B cell (primary cell): ENCODE results near the gene GALNT5. TPM values are rescaled to one million over a fixed set of nuclear protein-coding genes. Genes with fewer than 3 reads are reported as not detected.
"Not testable (repeated sequence)": the region's sequence is repeated elsewhere in the genome, so short reads cannot be mapped to it uniquely, and the experiment has no call there.

Source experiments
- ATAC-seq: fragments of 200-7000 bp; cut with Tn5 transposase; one replicate; pipeline ENCODE4 v1.10.0; 2021; ENCODE audit warnings: low read depth, mild to moderate bottlenecking, moderate number of reproducible peaks, moderate library complexity
- CTCF ChIA-PET: fragments of 350-600 bp; sonication (Branson Sonifier 250); formaldehyde crosslinking; loops from one replicate; lab custom pipeline; 2021; ENCODE audit warnings: antibody characterized with exemption, inconsistent platforms; lab: Charles Lee
- POLR2A ChIA-PET: fragments of 350-600 bp; sonication (Branson Sonifier 250); formaldehyde crosslinking; loops from one replicate; lab custom pipeline; 2021; ENCODE audit warnings: antibody characterized with exemption; lab: Charles Lee
- DNase-seq: peaks from one replicate; pipeline ENCODE4 v3.0.0; 2013
- H2AFZ ChIP-seq: 2 replicates; pipeline ENCODE4 v1.6.1; 2012; ENCODE audit warnings: mild to moderate bottlenecking, low read depth, low read length; ENCODE audit not compliant: insufficient read depth, poor library complexity, severe bottlenecking
- H3K27ac ChIP-seq, 2 donors: 1 replicate in 1 of 2; 2 replicates in 1 of 2; pipeline ENCODE4 v1.5.1; 2012 to 2013; ENCODE audit warnings: low read length in 2 of 2, mild to moderate bottlenecking in 2 of 2, moderate library complexity in 1 of 2
- H3K27me3 ChIP-seq, 4 experiments: fragments of 200-600 bp in 1 of 4; sonication (generic) in 1 of 4; replicated peaks in 1 of 4; 1 replicate in 2 of 4; 2 replicates in 2 of 4; pipeline versions ENCODE4 v1.6.1 to v1.7.0; 2013 to 2016; ENCODE audit warnings: low read length in 3 of 4, mild to moderate bottlenecking in 2 of 4, mixed read lengths in 1 of 4, moderate library complexity in 1 of 4; ENCODE audit not compliant: insufficient read depth in 4 of 4, control insufficient read depth in 3 of 4; ENCODE audit errors: control extremely low read depth in 1 of 4
- H3K36me3 ChIP-seq, 2 experiments: replicated peaks in 1 of 2; 1 replicate in 1 of 2; 2 replicates in 1 of 2; pipeline versions ENCODE4 v1.6.1 to v1.7.1; 2013; ENCODE audit warnings: low read length in 1 of 2; ENCODE audit not compliant: insufficient read depth in 2 of 2, control insufficient read depth in 1 of 2; ENCODE audit errors: control extremely low read depth in 1 of 2, extremely low read depth in 1 of 2
- H3K4me1 ChIP-seq, 2 donors: fragments of 200-600 bp in 1 of 2; sonication (generic) in 1 of 2; 1 replicate in 1 of 2; 2 replicates in 1 of 2; pipeline versions ENCODE4 v1.5.1 to v1.6.1; 2013 to 2017; ENCODE audit warnings: low read length in 2 of 2; ENCODE audit not compliant: control insufficient read depth in 2 of 2, insufficient read depth in 2 of 2
- H3K4me2 ChIP-seq: replicated peaks from 2 replicates; pipeline ENCODE3; 2012; ENCODE audit warnings: mild to moderate bottlenecking, low read depth, low read length; ENCODE audit not compliant: poor library complexity, severe bottlenecking
- H3K4me3 ChIP-seq, 5 experiments: fragments of 200-600 bp in 1 of 5; sonication (generic) in 1 of 5; 1 replicate in 3 of 5; 2 replicates in 2 of 5; pipeline versions ENCODE4 v1.5.1 to v1.7.0; 2011 to 2016; ENCODE audit warnings: low read length in 4 of 5, mild to moderate bottlenecking in 4 of 5, low read depth in 2 of 5, control low read depth in 1 of 5, moderate library complexity in 1 of 5; ENCODE audit not compliant: insufficient read depth in 1 of 5; ENCODE audit errors: control extremely low read depth in 1 of 5, extremely low read depth in 1 of 5
- H3K79me2 ChIP-seq: fragments of 200-600 bp; sonication (generic); one replicate; pipeline ENCODE4 v1.6.0; 2016; ENCODE audit warnings: low read length; ENCODE audit not compliant: control insufficient read depth, insufficient read depth
- H3K9ac ChIP-seq: fragments of 200-600 bp; sonication (generic); 2 replicates; pipeline ENCODE4 v1.6.1; 2017; ENCODE audit warnings: mild to moderate bottlenecking, low read length, moderate library complexity
- H3K9me3 ChIP-seq, 3 donors: one replicate each; pipeline versions ENCODE4 v1.6.1 to v1.7.1; 2013; ENCODE audit warnings: low read length in 2 of 3; ENCODE audit not compliant: control insufficient read depth in 2 of 3, insufficient read depth in 1 of 3; ENCODE audit errors: control extremely low read depth in 1 of 3
- H4K20me1 ChIP-seq: 2 replicates; pipeline ENCODE4 v1.6.0; 2012; ENCODE audit warnings: mild to moderate bottlenecking, low read length; ENCODE audit not compliant: insufficient read depth, control insufficient read depth, poor library complexity, severe bottlenecking
- H3K27ac Mint-ChIP-seq: one replicate; pipeline ENCODE4 v1.8.0; 2021; ENCODE audit warnings: mixed read lengths
- H3K27me3 Mint-ChIP-seq: one replicate; pipeline ENCODE4 v1.8.0; 2021; ENCODE audit warnings: mixed read lengths
- H3K4me1 Mint-ChIP-seq: one replicate; pipeline ENCODE4 v1.8.0; 2021; ENCODE audit warnings: mixed read lengths
- H3K4me3 Mint-ChIP-seq: one replicate; pipeline ENCODE4 v1.8.0; 2021; ENCODE audit warnings: mixed read lengths
- H3K9me3 Mint-ChIP-seq: one replicate; pipeline ENCODE4 v1.8.0; 2022; ENCODE audit warnings: mixed read lengths; ENCODE audit not compliant: insufficient read depth
- CTCF ChIP-seq: fragments of 200-600 bp; IDR thresholded peaks from one replicate; pipeline ENCODE4 v1.8.0; 2022; ENCODE audit warnings: antibody characterized with exemption, mild to moderate bottlenecking
- EZH2 ChIP-seq: IDR thresholded peaks from 2 replicates; pipeline ENCODE4 v1.6.1; 2012; ENCODE audit warnings: borderline replicate concordance, low read depth, mild to moderate bottlenecking, moderate library complexity, low read length; ENCODE audit not compliant: insufficient read depth, poor library complexity, severe bottlenecking
- WGBS: methylation state at CpG from one replicate; pipeline ENCODE4 v1.1.5; 2013; ENCODE audit warnings: missing lambda C conversion rate; ENCODE audit not compliant: insufficient coverage; 5-methylcytosine and 5-hydroxymethylcytosine counted together
- intact Hi-C: fragments of 100-400 bp; cut with micrococcal nuclease; formaldehyde crosslinking; loops from one replicate; pipeline ENCODE4 v1.10.0; 2022
- polyA plus RNA-seq: library from polyadenylated mRNA; depleted of rRNA; stranded (reverse); fragments of >200 nt; gene quantifications from 2 replicates; pipeline ENCODE4 v1.2.3, GENCODE V29; 2012
- total RNA-seq, 2 donors: library from RNA; stranded (reverse); fragments of 120-200 nt in 1 of 2; gene quantifications; 1 replicate in 1 of 2; 2 replicates in 1 of 2; pipeline versions ENCODE4 v1.2.3 to v1.2.4, GENCODE V29; 2013 to 2022

The GALNT5 gene
- total and polyA plus RNA-seq, 2 donors (not counting 1 experiment from before 2014, with no cell fraction given): not detected

GRCh38 chr2:157339965-157340655 is 82.6 kb downstream of the GALNT5 start:
- no CpG with 5 or more reads among the region's 4 CpGs for WGBS
- H3K27me3 ChIP-seq: no peaks in the 10 kb centered on the region
- H3K4me3 ChIP-seq: no peak overlapping the region
- H3K4me2 ChIP-seq: no peak overlapping the region
- H2AFZ ChIP-seq: no peak overlapping the region
- no peak overlapping the region for H3K4me3 Mint-ChIP-seq
- H3K36me3 ChIP-seq: no peaks in the 10 kb centered on the region
- H3K9me3 ChIP-seq: peaks cover 0 to 17% (median 15%) of the 10 kb centered on the region in 3 donors
- no peaks in the 10 kb centered on the region for H3K27me3 Mint-ChIP-seq
- no peaks in the 10 kb centered on the region for H3K79me2 ChIP-seq
- DNase-seq: no peak
- H3K9me3 Mint-ChIP-seq: peaks cover 23% of the 10 kb centered on the region
- no peak overlapping the region for H3K27ac ChIP-seq
- POLR2A ChIA-PET: no interaction called here
- H3K9ac ChIP-seq: no peak overlapping the region
- H3K4me1 Mint-ChIP-seq: peaks cover 7% of the 10 kb centered on the region
- no peak overlapping the region for H3K27ac Mint-ChIP-seq
- intact Hi-C loops: no loop called here
- no peaks in the 10 kb centered on the region for H4K20me1 ChIP-seq
- ATAC-seq: no peak
- TF ChIP-seq CTCF (no peak), EZH2 (no peak)
- peaks cover 6% of the 10 kb centered on the region in 2 donors for H3K4me1 ChIP-seq
- CTCF ChIA-PET: interaction anchor here (0.6 to 1.1 kb wide), 2 partner anchors 256 to 257 kb away, joined by 3 read pairs; no protein-coding TSS in a partner anchor

- H3K4me1 ChIP-seq, H3K4me3 Mint-ChIP-seq, H3K36me3 ChIP-seq, POLR2A ChIA-PET, H3K4me1 Mint-ChIP-seq, DNase-seq, H2AFZ ChIP-seq, H3K4me2 ChIP-seq, H3K79me2 ChIP-seq, intact Hi-C loops, H3K27ac ChIP-seq, CTCF ChIA-PET, ATAC-seq, H3K27me3 ChIP-seq, H3K4me3 ChIP-seq, H3K9ac ChIP-seq, H4K20me1 ChIP-seq, H3K27ac Mint-ChIP-seq, H3K27me3 Mint-ChIP-seq: not testable (repeated sequence)
- peaks cover 25% of the 10 kb centered on the region for H3K9me3 Mint-ChIP-seq
- H3K9me3 ChIP-seq: peaks cover 0 to 18% (median 18%) of the 10 kb centered on the region in 3 donors
- 100% methylated on average over 1 of the region's 2 CpGs for WGBS
Measured at GRCh38 chr2:157341381-157341780, 83.9 kb downstream of the GALNT5 start.
